Right kidney (tissue), 1 donor: ENCODE data around the gene PROC.

Experiments used
- DNase-seq: peaks from one replicate; pipeline ENCODE4 v3.0.0-alpha.2; 2016

The PROC gene

DNA sequence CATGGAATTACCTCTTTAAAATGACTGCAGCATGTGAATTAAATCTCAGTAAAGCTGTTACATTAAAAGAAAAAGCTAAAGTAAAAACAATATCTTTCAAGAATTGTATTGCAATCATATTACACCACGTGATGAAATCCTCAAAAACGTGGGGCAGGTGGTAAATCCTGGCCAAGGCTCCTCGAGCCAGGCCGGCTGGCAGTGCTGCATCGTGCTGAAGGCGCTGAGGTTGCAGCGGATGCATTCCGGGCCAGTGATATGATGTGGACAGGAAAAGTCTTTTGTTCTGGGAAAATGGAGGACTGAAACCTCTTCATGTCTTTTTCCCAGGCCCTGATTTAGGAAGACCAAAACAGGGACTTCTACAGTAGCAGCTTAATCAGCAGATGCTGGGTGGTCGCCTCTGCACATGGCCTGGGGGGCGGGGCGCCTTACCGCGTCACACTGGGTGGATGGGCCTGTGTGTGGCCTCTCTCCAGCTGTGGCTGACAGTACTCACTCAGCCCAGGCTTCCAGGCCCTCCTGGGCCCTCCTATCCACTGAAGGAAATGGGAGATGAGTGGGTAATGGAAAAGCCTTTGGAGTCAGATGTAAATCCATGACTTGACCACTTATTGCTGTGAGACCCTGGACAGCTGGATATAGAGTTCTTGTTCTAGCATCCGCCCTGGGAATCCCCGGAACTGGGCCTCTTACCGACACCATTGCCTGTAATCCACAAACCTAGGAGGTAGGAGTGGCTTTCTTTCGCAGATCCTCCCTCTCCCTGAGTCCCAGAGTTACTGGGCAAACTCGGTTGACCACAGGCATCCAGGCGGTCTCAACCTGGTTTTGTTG is 45.1 kb downstream of the PROC start:
- DNase-seq, result peak; percentile 38

DNA sequence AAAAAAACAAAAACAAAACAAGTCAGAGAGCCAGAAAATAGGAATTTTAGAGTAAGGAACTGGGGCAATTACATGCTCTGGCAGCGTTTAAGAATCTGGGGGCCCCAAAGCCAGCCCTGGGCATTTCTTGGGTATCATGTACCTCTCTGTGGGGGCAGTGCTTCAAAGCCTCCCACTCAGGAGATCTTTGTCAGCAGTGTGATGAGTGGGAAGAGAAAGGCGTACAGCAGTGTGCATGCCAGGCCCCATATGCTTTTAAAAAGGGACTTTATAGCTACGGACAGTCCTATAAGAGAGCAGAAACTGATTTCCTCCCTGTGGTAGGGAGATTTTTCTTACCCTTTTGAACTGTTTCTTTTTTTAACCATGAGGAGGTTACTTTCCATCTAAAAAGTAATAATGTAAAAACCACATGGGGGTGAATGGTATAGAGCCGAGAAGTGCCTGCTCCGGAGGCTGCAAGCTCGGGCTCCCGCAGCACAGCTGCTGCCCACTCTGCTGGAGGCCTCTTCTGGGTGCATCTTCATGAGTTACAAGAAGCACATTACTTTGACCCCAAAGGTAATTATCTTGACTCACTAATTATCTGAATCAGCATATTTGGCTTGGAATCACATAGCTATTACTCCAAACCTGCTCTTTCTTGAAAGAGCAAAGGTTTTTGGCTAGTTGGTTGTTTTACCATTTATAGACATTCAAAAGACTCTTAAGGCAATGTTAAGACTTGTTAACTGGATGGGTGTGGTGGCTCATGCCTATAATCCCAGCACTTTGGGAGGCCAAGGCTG is 46.4 kb downstream of the PROC start:
- DNase-seq, result peak; percentile 25

DNA sequence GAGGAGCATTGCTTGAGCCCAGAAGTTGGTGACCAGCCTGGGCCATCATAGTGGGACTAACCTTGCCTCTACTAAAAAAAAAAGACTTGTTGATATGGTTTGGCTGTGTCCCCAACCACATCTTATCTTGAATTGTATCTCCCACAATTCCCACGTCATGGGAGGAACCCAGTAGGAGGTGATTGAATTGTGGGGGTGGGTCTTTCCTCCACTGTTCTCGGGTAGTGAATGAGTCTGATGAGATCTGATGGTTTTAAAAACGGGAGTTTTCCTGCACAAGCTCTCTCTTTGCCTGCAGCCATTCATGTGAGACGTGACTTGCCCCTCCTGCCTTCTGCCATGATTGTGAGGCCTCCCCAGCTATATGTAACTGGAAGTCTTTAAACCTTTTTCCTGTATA is 47.0 kb downstream of the PROC start:
- no peak for DNase-seq

DNA sequence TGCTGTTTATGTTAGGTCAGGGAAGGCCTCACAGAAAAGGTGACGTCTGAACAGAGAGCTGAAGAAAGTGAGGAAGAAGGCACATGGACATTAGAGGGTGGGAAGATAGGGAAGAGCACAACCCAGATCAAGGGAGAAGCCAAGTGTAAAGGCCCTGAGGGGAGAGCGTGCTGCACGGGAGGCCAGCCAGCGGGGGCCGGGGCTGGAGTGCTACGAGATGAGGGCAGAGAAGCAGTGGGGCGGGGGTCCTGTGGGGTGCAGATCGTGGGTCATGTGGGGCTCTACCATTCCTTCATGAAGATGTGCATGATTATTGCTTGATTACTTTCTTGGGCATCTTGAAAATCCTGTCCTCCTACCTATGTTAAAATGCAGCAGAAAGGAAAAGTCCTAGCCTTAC is 50.8 kb downstream of the PROC start:
- DNase-seq, result no peak

DNA sequence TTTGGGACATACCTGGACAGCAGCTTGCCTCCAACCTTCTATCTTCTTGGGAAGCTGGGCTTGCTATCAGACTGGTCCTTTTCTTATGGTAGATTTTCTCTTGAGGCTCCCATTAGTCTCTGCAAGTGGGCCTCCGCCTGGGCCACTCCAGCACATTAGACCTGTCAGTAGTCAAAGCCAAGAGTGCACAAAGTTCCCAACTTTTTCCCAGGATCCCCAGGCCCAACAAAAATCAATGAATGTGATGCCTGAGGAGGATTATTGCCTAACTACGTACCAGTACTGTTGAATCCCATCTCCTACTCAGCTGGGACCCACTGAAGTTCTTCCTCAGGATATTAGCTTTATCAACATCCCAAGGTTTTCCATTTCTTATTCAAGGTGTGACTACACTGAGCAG is 51.7 kb downstream of the PROC start:
- DNase-seq, result no peak

DNA sequence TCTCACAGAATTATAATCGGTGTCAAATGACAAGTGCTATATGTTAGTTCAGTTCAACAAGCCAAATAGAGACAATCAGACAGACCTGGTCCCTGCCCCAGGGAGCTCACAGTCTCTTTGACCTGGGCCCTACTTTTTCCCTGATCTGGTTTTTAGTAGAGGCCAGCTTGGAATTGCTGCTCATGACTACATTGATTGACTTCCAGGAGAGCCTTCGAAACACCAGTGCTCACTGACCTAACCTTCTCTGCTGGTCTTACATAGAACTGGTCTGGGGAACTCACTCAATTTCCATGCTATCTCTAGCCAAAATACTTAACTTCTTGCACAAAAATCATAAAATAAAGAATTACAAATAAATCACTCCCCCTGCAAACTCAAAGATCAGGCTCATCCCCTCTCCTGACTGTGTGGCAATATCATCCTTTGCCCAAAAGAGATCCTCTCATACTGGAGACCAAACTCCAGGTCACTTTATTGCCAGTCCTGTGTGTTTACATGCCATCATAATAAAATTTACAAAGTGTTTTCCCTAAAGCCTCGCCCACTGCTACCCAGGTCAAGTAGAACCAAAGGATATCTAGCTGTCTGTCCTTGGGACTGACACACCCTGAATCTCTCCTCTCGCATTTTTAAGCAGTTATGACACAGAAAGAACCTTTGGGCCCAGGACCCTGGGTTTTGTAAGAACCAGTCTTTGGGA is 53.2 kb downstream of the PROC start:
- no peak for DNase-seq

DNA sequence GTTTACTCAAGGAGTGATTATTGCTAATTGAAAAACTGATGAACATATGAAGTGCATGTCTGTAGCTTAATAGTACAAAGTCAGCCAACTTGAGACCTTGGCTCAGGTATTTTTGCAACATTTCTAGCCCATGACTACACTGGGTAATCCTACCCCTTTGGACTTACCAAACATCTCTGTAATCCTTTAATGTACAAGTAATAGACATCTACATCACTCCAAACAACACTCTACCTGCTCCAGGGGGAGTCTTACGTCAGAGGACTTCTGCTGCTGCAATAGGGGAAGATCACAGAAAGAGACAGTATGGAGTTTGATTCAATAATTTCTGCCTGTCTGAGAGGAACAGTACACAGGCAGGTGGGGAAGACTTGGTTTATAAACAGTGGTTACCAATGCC is 54.0 kb downstream of the PROC start:
- no peak for DNase-seq

DNA sequence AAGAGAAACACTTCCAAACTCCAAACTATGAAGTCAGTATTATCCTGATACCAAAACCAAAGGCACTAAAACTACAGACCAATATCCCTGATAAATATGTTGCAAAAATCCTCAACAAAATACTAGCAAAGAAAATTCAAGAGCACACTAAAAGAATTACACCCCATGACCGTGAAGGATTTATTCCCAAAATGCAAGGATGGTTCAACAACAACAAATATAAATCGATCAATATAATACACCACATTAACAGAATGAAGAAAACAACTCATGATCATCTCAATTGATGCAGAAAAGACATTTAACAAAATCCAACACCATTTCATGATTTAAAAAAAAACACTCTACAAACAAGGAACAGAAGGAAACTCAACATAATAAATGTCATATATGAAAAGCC is 57.6 kb downstream of the PROC start:
- no peak for DNase-seq
